Fibroblast of lung (primary cell): Measurements from ENCODE around the gene CYP27B1. TPM values are rescaled to one million over a fixed set of nuclear protein-coding genes. Genes with fewer than 3 reads are reported as not detected.

Experiments used
- DNase-seq, 2 donors: peaks; one replicate each; pipeline versions ENCODE4 v3.0.0 to v3.0.0-alpha.2; 2010; ENCODE audit warnings: low read depth in 2 of 2
- H2AFZ ChIP-seq: 2 replicates; pipeline ENCODE4 v1.5.1; 2012; ENCODE audit warnings: low read length, control low read depth, inconsistent platforms
- H3K27ac ChIP-seq: 2 replicates; pipeline ENCODE4 v1.5.1; 2011; ENCODE audit warnings: low read length, control low read depth; ENCODE audit not compliant: insufficient read depth
- H3K27me3 ChIP-seq: 2 replicates; pipeline ENCODE4 v1.5.1; 2011; ENCODE audit warnings: mild to moderate bottlenecking, low read length; ENCODE audit not compliant: control insufficient read depth, insufficient read depth
- H3K36me3 ChIP-seq: 2 replicates; pipeline ENCODE4 v1.5.1; 2011; ENCODE audit warnings: low read length; ENCODE audit not compliant: control insufficient read depth, insufficient read depth
- H3K4me1 ChIP-seq: 2 replicates; pipeline ENCODE4 v1.5.1; 2011; ENCODE audit warnings: low read length; ENCODE audit not compliant: control insufficient read depth, insufficient read depth; ENCODE audit errors: extremely low read depth
- H3K4me2 ChIP-seq: 2 replicates; pipeline ENCODE4 v1.5.1; 2011; ENCODE audit warnings: low read length, control low read depth; ENCODE audit not compliant: insufficient read depth; ENCODE audit errors: extremely low read depth
- H3K4me3 ChIP-seq, 4 experiments: fragments of 200-600 bp in 1 of 4; sonication (generic) in 1 of 4; replicated peaks in 1 of 4; 2 replicates each; pipeline ENCODE4 v1.5.1; 2011 to 2016; ENCODE audit warnings: low read length in 4 of 4, low read depth in 3 of 4, mild to moderate bottlenecking in 3 of 4, control low read depth in 2 of 4, inconsistent platforms in 1 of 4, mixed read lengths in 1 of 4; ENCODE audit not compliant: insufficient read depth in 1 of 4; ENCODE audit errors: control extremely low read depth in 1 of 4
- H3K79me2 ChIP-seq: 2 replicates; pipeline ENCODE4 v1.5.1; 2012; ENCODE audit warnings: mild to moderate bottlenecking, low read length, inconsistent platforms; ENCODE audit not compliant: control insufficient read depth, insufficient read depth
- H3K9ac ChIP-seq: 2 replicates; pipeline ENCODE4 v1.5.1; 2011; ENCODE audit warnings: mild to moderate bottlenecking, low read length, control low read depth; ENCODE audit not compliant: insufficient read depth
- H3K9me3 ChIP-seq: 2 replicates; pipeline ENCODE4 v1.5.1; 2012; ENCODE audit warnings: low read depth, low read length; ENCODE audit not compliant: control insufficient read depth, insufficient read depth
- H4K20me1 ChIP-seq: 2 replicates; pipeline ENCODE4 v1.5.1; 2011; ENCODE audit warnings: low read length; ENCODE audit not compliant: control insufficient read depth, insufficient read depth; ENCODE audit errors: extremely low read depth
- CTCF ChIP-seq, 2 donors: IDR thresholded peaks in 1 of 2; conservative IDR thresholded peaks in 1 of 2; 1 replicate in 1 of 2; 2 replicates in 1 of 2; pipeline ENCODE4 v1.5.1; 2011 to 2012; ENCODE audit warnings: low read length in 2 of 2, control low read depth in 1 of 2, inconsistent platforms in 1 of 2, low read depth in 1 of 2, mild to moderate bottlenecking in 1 of 2
- EZH2 ChIP-seq: IDR thresholded peaks from 2 replicates; pipeline ENCODE4 v1.5.1; 2012; ENCODE audit warnings: low read length, control low read depth, mild to moderate bottlenecking; ENCODE audit errors: missing control alignments
- polyA plus RNA-seq, 2 donors: library from polyadenylated mRNA; depleted of rRNA in 1 of 2; stranded (reverse) in 1 of 2; unstranded in 1 of 2; fragments of >200 nt; gene quantifications; 2 replicates each; pipeline ENCODE4 v1.2.1, GENCODE V29; 2011 to 2012; ENCODE audit warnings: missing spikeins in 1 of 2
- total RNA-seq: library from RNA; depleted of rRNA; stranded (reverse); fragments of >200 nt; gene quantifications from 2 replicates; pipeline ENCODE4 v1.2.1, GENCODE V29; 2014

CYP27B1 gene
- total and polyA plus RNA-seq, 2 donors (not counting 1 experiment from before 2014, with no cell fraction given) = 0.17 to 0.26 TPM

- Histone ChIP-seq H3K4me2 (no peak overlapping the region), H3K9me3 (no peaks in the 10 kb centered on the region), H3K36me3 (peaks cover 9% of the 10 kb centered on the region), H3K79me2 (no peaks in the 10 kb centered on the region), H3K27me3 (no peaks in the 10 kb centered on the region), H3K9ac (no peak overlapping the region), H4K20me1 (no peaks in the 10 kb centered on the region), H3K27ac (no peak overlapping the region), H3K4me3 (no peak overlapping the region), H2AFZ (no peak overlapping the region), H3K4me1 (no peaks in the 10 kb centered on the region)
- TF ChIP-seq EZH2 = no peak
- no peak for DNase-seq
These were observed 41.5 kb upstream of the CYP27B1 start for GRCh38 chr12:57808351-57808750.

- Histone ChIP-seq H3K4me3 (no peak overlapping the region), H3K9ac (no peak overlapping the region), H3K4me1 (no peaks in the 10 kb centered on the region), H3K79me2 (no peaks in the 10 kb centered on the region), H4K20me1 (no peaks in the 10 kb centered on the region), H3K4me2 (no peak overlapping the region), H2AFZ (no peak overlapping the region), H3K27me3 (no peaks in the 10 kb centered on the region), H3K27ac (no peak overlapping the region), H3K9me3 (no peaks in the 10 kb centered on the region), H3K36me3 (peaks cover 13% of the 10 kb centered on the region)
- DNase-seq = no peak
- TF ChIP-seq EZH2 (no peak), CTCF (conservative IDR thresholded peaks at IDR 0.05 in 1 of 2, IDR thresholded peaks at IDR 0.05 in 1 of 2; ENCODE audit: low read depth in 1 of 2, low read length in 2 of 2) (no peak)
These were observed 40.4 kb upstream of the CYP27B1 start for GRCh38 chr12:57807285-57807684.

- peaks cover 13% of the 10 kb centered on the region for H3K36me3 ChIP-seq
- H3K27me3 ChIP-seq = no peaks in the 10 kb centered on the region
- H3K4me1 ChIP-seq = no peaks in the 10 kb centered on the region
- no peak overlapping the region for H3K9ac ChIP-seq
- H3K79me2 ChIP-seq = no peaks in the 10 kb centered on the region
- no peak for DNase-seq
- no peak overlapping the region for H3K4me3 ChIP-seq
- H3K4me2 ChIP-seq = no peak overlapping the region
- no peak overlapping the region for H2AFZ ChIP-seq
- TF ChIP-seq EZH2 = no peak
- TF ChIP-seq CTCF (conservative IDR thresholded peaks at IDR 0.05 in 1 of 2, IDR thresholded peaks at IDR 0.05 in 1 of 2; ENCODE audit: low read depth in 1 of 2, low read length in 2 of 2) = no peak
- no peaks in the 10 kb centered on the region for H3K9me3 ChIP-seq
- no peak overlapping the region for H3K27ac ChIP-seq
- no peaks in the 10 kb centered on the region for H4K20me1 ChIP-seq
These were observed 39.8 kb upstream of the CYP27B1 start for GRCh38 chr12:57806677-57807076.
